ENCODE results near the gene POFUT1.

Gene POFUT1

GRCh38 chr20:32207626-32208498, at the start of gene POFUT1, which contains the start of gene PLAGL2:
TSS of gene POFUT1 (plus strand) at chr20:32207880. CDS start at chr20:32207942, 62 bp downstream.
TSS of gene PLAGL2 (minus strand) at chr20:32207743. CDS start at chr20:32202178, 5,565 bp downstream.
- intact Hi-C loops (cut with DNase I; ENCODE audit: low total_unique reads): loop anchor here (5.0 to 10.0 kb wide), 2 partner anchors 96 to 247 kb away; no protein-coding TSS in a partner anchor
- TF ChIP-seq CTCF (IDR thresholded peaks at IDR 0.05): no peak
- H3K4me1 ChIP-seq: peaks cover 0 to 62% (median 45%) of the 10 kb centered on the region in 4 donors
- no peaks in the 10 kb centered on the region for H3K27me3 ChIP-seq
- no peaks in the 10 kb centered on the region for H3K9me3 ChIP-seq
- peaks cover 4 to 33% (median 12%) of the 10 kb centered on the region in 3 donors for H3K36me3 ChIP-seq
- peak within 1 kb of the TSS; percentile 65 to 100 for H3K4me3 ChIP-seq
- H3K27ac ChIP-seq: peak within 1 kb of the TSS; percentile 78 to 96
- peak; percentile 84 to 94 for DNase-seq

- DNase-seq: peak in 1 of 2 donors; percentile 37
- peaks cover 47 to 88% (median 72%) of the 10 kb centered on the region in 3 donors for H3K36me3 ChIP-seq
- no peak overlapping the region for H3K27ac ChIP-seq
- H3K4me1 ChIP-seq: peaks cover 0 to 7% (median 2%) of the 10 kb centered on the region in 4 donors
- no peak for TF ChIP-seq CTCF (IDR thresholded peaks at IDR 0.05)
- H3K27me3 ChIP-seq: no peaks in the 10 kb centered on the region
- H3K9me3 ChIP-seq: no peaks in the 10 kb centered on the region
- intact Hi-C loops (cut with DNase I; ENCODE audit: low total_unique reads): no loop called here
- H3K4me3 ChIP-seq: no peak overlapping the region
Measured at GRCh38 chr20:32158351-32158750, 49.3 kb upstream of the POFUT1 start.

- no peaks in the 10 kb centered on the region for H3K27me3 ChIP-seq
- peaks cover 44 to 88% (median 72%) of the 10 kb centered on the region in 3 donors for H3K36me3 ChIP-seq
- peak in 1 of 2 donors; percentile 53 for DNase-seq
- TF ChIP-seq CTCF (IDR thresholded peaks at IDR 0.05): no peak
- H3K27ac ChIP-seq: no peak overlapping the region
- H3K4me1 ChIP-seq: peaks cover 0 to 7% (median 2%) of the 10 kb centered on the region in 4 donors
- intact Hi-C loops (cut with DNase I; ENCODE audit: low total_unique reads): no loop called here
- H3K9me3 ChIP-seq: no peaks in the 10 kb centered on the region
- no peak overlapping the region for H3K4me3 ChIP-seq
Measured at GRCh38 chr20:32158943-32159660, 48.6 kb upstream of the POFUT1 start.

GRCh38 chr20:32159766-32160221, 47.9 kb upstream of the POFUT1 start:
- intact Hi-C loops (cut with DNase I; ENCODE audit: low total_unique reads): no loop called here
- Histone ChIP-seq H3K9me3 (no peaks in the 10 kb centered on the region), H3K27ac (no peak overlapping the region), H3K27me3 (no peaks in the 10 kb centered on the region), H3K36me3 (peaks cover 45 to 88% (median 77%) of the 10 kb centered on the region in 3 donors), H3K4me3 (no peak overlapping the region), H3K4me1 (peaks cover 0 to 6% (median 1%) of the 10 kb centered on the region in 4 donors)
- DNase-seq: peak in 1 of 2 donors; percentile 24
- no peak for TF ChIP-seq CTCF (IDR thresholded peaks at IDR 0.05)

- intact Hi-C loops (cut with DNase I; ENCODE audit: low total_unique reads): no loop called here
- Histone ChIP-seq H3K36me3 (peaks cover 50 to 89% (median 82%) of the 10 kb centered on the region in 3 donors), H3K4me3 (no peak overlapping the region), H3K27ac (no peak overlapping the region), H3K9me3 (no peaks in the 10 kb centered on the region), H3K27me3 (no peaks in the 10 kb centered on the region), H3K4me1 (peaks cover 0 to 2% (median 0%) of the 10 kb centered on the region in 4 donors)
- DNase-seq: peak in 1 of 2 donors; percentile 45
- TF ChIP-seq CTCF (IDR thresholded peaks at IDR 0.05): no peak
Measured at GRCh38 chr20:32160341-32160740, 47.3 kb upstream of the POFUT1 start.
